CD8-positive, alpha-beta memory T cell (primary cell): ENCODE results near the gene RBM20. TPM values are rescaled to one million over a fixed set of nuclear protein-coding genes. Genes with fewer than 3 reads are reported as not detected.

ENCODE experiments used
- CTCF ChIA-PET: fragments of 350-600 bp; sonication (Branson Sonifier 250); formaldehyde crosslinking; loops from one replicate; lab custom pipeline; 2021; ENCODE audit warnings: antibody characterized with exemption; lab: Charles Lee
- POLR2A ChIA-PET: fragments of 350-600 bp; sonication (Branson Sonifier 250); formaldehyde crosslinking; loops from one replicate; lab custom pipeline; 2021; ENCODE audit warnings: antibody characterized with exemption; lab: Charles Lee
- DNase-seq, 5 donors: peaks; one replicate each; pipeline versions ENCODE4 v3.0.0 to v3.0.0-alpha.2; 2020 to 2022; ENCODE audit warnings: mixed read lengths in 1 of 5
- H3K27ac ChIP-seq: one replicate; pipeline ENCODE4 v1.7.0; 2013; ENCODE audit warnings: low read depth, mild to moderate bottlenecking, low read length, moderate library complexity
- H3K27me3 ChIP-seq: 2 replicates; pipeline ENCODE4 v1.7.0; 2013; ENCODE audit warnings: low read length, mild to moderate bottlenecking; ENCODE audit not compliant: insufficient read depth, poor library complexity, severe bottlenecking
- H3K36me3 ChIP-seq: 2 replicates; pipeline ENCODE4 v1.7.0; 2013; ENCODE audit warnings: mild to moderate bottlenecking, low read length, moderate library complexity; ENCODE audit not compliant: insufficient read depth
- H3K4me1 ChIP-seq: 2 replicates; pipeline ENCODE4 v1.7.0; 2013; ENCODE audit warnings: mild to moderate bottlenecking, low read length, moderate library complexity; ENCODE audit not compliant: insufficient read depth
- H3K4me3 ChIP-seq: 2 replicates; pipeline ENCODE4 v1.7.0; 2013; ENCODE audit warnings: mild to moderate bottlenecking, low read length
- H3K9me3 ChIP-seq: 2 replicates; pipeline ENCODE4 v1.7.0; 2013; ENCODE audit warnings: mild to moderate bottlenecking, low read length
- H3K27ac Mint-ChIP-seq, 8 donors: one replicate each; pipeline ENCODE4 v1.8.0; 2020 to 2021; ENCODE audit warnings: mixed read lengths in 8 of 8, mild to moderate bottlenecking in 6 of 8, inconsistent platforms in 3 of 8, moderate library complexity in 3 of 8
- H3K27me3 Mint-ChIP-seq, 2 donors: one replicate each; pipeline ENCODE4 v1.8.0; 2020 to 2021; ENCODE audit warnings: mixed read lengths in 2 of 2, mild to moderate bottlenecking in 1 of 2, moderate library complexity in 1 of 2
- H3K36me3 Mint-ChIP-seq, 3 donors: one replicate each; pipeline ENCODE4 v1.8.0; 2020 to 2021; ENCODE audit warnings: mixed read lengths in 3 of 3, inconsistent platforms in 1 of 3, mild to moderate bottlenecking in 1 of 3
- H3K4me1 Mint-ChIP-seq, 3 donors: one replicate each; pipeline ENCODE4 v1.8.0; 2020 to 2021; ENCODE audit warnings: mixed read lengths in 3 of 3, inconsistent platforms in 1 of 3, mild to moderate bottlenecking in 1 of 3
- H3K4me3 Mint-ChIP-seq, 7 donors: one replicate each; pipeline ENCODE4 v1.8.0; 2020 to 2021; ENCODE audit warnings: mixed read lengths in 7 of 7, mild to moderate bottlenecking in 6 of 7, moderate library complexity in 4 of 7, inconsistent platforms in 2 of 7
- H3K9me3 Mint-ChIP-seq, 5 donors: one replicate each; pipeline ENCODE4 v1.8.0; 2020 to 2022; ENCODE audit warnings: mixed read lengths in 5 of 5, mild to moderate bottlenecking in 3 of 5, moderate library complexity in 2 of 5, inconsistent platforms in 1 of 5
- polyA plus RNA-seq: library from polyadenylated mRNA; unstranded; fragments of 300-500 nt; fragmentation: Illumina TruSeq; gene quantifications from one replicate; pipeline ENCODE4 v1.2.3, GENCODE V29; 2021
- total RNA-seq, 2 experiments: library from RNA; stranded (reverse); gene quantifications; one replicate each; pipeline ENCODE4 v1.2.3, GENCODE V29; 2021

Gene RBM20
- total and polyA plus RNA-seq, 3 experiments from 2014 or later, result 0.07 to 0.09 TPM; not detected in 1

GRCh38 chr10:110789604-110790433 is 145.7 kb downstream of the RBM20 start:
- Mint-ChIP-seq H3K9me3 (no peaks in the 10 kb centered on the region), H3K4me3 (no peak overlapping the region), H3K4me1 (no peaks in the 10 kb centered on the region), H3K27me3 (no peaks in the 10 kb centered on the region), H3K27ac (peak overlapping the region in 1 of 8 donors; percentile 29), H3K36me3 (no peaks in the 10 kb centered on the region)
- POLR2A ChIA-PET, result no interaction called here
- Histone ChIP-seq H3K9me3 (no peaks in the 10 kb centered on the region), H3K36me3 (no peaks in the 10 kb centered on the region), H3K27me3 (no peaks in the 10 kb centered on the region), H3K4me1 (no peaks in the 10 kb centered on the region), H3K27ac (no peak overlapping the region), H3K4me3 (no peak overlapping the region)
- no peak for DNase-seq
- CTCF ChIA-PET, result interaction anchor here (1.8 kb wide), 1 partner anchor 13 kb away, joined by 8 read pairs; no protein-coding TSS in a partner anchor

- Histone ChIP-seq H3K27me3 (no peaks in the 10 kb centered on the region), H3K27ac (no peak overlapping the region), H3K4me1 (no peaks in the 10 kb centered on the region), H3K4me3 (no peak overlapping the region), H3K36me3 (no peaks in the 10 kb centered on the region), H3K9me3 (no peaks in the 10 kb centered on the region)
- H3K4me3 Mint-ChIP-seq, result no peak overlapping the region
- no peaks in the 10 kb centered on the region for H3K27me3 Mint-ChIP-seq
- no peak for DNase-seq
- ChIA-PET POLR2A (no interaction called here), CTCF (interaction anchor here (1.8 kb wide), 1 partner anchor 12 kb away, joined by 8 read pairs; no protein-coding TSS in a partner anchor)
- no peaks in the 10 kb centered on the region for H3K36me3 Mint-ChIP-seq
- H3K9me3 Mint-ChIP-seq, result no peaks in the 10 kb centered on the region
- no peaks in the 10 kb centered on the region for H3K4me1 Mint-ChIP-seq
- H3K27ac Mint-ChIP-seq, result no peak overlapping the region
Observed at GRCh38 chr10:110790913-110791506, 146.9 kb downstream of the RBM20 start.

DNA sequence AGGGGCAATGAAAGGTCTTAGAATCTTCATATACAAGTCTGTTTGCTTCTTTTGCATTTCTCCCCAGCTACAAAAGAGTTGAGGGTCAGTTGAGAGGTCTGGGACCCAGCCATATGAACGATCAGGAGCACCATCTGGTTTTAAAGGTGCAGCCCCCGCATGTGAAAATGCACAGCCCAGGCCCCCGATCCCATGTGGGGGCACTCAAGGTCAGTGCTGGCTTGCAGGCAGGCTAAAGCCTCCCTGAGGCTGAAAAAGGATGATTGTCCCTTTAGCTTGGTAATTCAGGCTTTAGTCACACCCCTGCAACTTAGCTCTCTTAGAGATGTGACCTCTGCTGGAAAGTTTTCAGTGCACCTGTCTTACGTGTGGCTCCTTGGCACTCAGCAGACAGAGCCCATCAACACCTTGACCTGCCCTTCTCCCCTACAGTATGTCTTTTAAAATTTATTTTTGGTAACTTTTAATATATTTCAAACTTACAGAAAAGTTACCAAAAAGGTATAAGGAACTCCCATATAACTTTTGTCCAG is 147.5 kb downstream of the RBM20 start:
- no peak overlapping the region for H3K27ac Mint-ChIP-seq
- H3K27me3 ChIP-seq, result no peaks in the 10 kb centered on the region
- H3K36me3 ChIP-seq, result no peaks in the 10 kb centered on the region
- no peak overlapping the region for H3K27ac ChIP-seq
- no peak for DNase-seq
- no peaks in the 10 kb centered on the region for H3K36me3 Mint-ChIP-seq
- CTCF ChIA-PET, result interaction anchor here (1.8 kb wide), 1 partner anchor 12 kb away, joined by 8 read pairs; no protein-coding TSS in a partner anchor
- POLR2A ChIA-PET, result no interaction called here
- no peak overlapping the region for H3K4me3 ChIP-seq
- no peaks in the 10 kb centered on the region for H3K9me3 ChIP-seq
- no peaks in the 10 kb centered on the region for H3K9me3 Mint-ChIP-seq
- H3K4me1 Mint-ChIP-seq, result no peaks in the 10 kb centered on the region
- no peaks in the 10 kb centered on the region for H3K27me3 Mint-ChIP-seq
- H3K4me3 Mint-ChIP-seq, result no peak overlapping the region
- H3K4me1 ChIP-seq, result no peaks in the 10 kb centered on the region

- POLR2A ChIA-PET, result no interaction called here
Observed at GRCh38 chr10:110792476-110793125, 148.5 kb downstream of the RBM20 start.

GRCh38 chr10:110793128-110793812 is 149.1 kb downstream of the RBM20 start:
- no peaks in the 10 kb centered on the region for H3K4me1 Mint-ChIP-seq
- H3K4me3 ChIP-seq, result no peak overlapping the region
- no peaks in the 10 kb centered on the region for H3K36me3 Mint-ChIP-seq
- H3K9me3 ChIP-seq, result no peaks in the 10 kb centered on the region
- no peak overlapping the region for H3K4me3 Mint-ChIP-seq
- H3K4me1 ChIP-seq, result no peaks in the 10 kb centered on the region
- DNase-seq, result no peak
- ChIA-PET POLR2A (no interaction called here), CTCF (interaction anchor here (1.1 to 1.4 kb wide), 2 partner anchors 13 to 47 kb away, joined by 4 read pairs; no protein-coding TSS in a partner anchor)
- no peaks in the 10 kb centered on the region for H3K36me3 ChIP-seq
- no peaks in the 10 kb centered on the region for H3K27me3 Mint-ChIP-seq
- no peaks in the 10 kb centered on the region for H3K9me3 Mint-ChIP-seq
- no peaks in the 10 kb centered on the region for H3K27me3 ChIP-seq
- no peak overlapping the region for H3K27ac ChIP-seq
- H3K27ac Mint-ChIP-seq, result no peak overlapping the region

More at GRCh38 chr10:110792476-110793125, 148.5 kb downstream of the RBM20 start:
- no peaks in the 10 kb centered on the region for H3K4me1 Mint-ChIP-seq
- H3K36me3 Mint-ChIP-seq, result no peaks in the 10 kb centered on the region
- no peak overlapping the region for H3K27ac Mint-ChIP-seq
- H3K4me3 ChIP-seq, result no peak overlapping the region
- no peaks in the 10 kb centered on the region for H3K27me3 ChIP-seq
- no peaks in the 10 kb centered on the region for H3K9me3 Mint-ChIP-seq
- H3K27ac ChIP-seq, result no peak overlapping the region
- H3K4me1 ChIP-seq, result no peaks in the 10 kb centered on the region
- CTCF ChIA-PET, result interaction anchor here (1.4 kb wide), 1 partner anchor 46 kb away, joined by 4 read pairs; no protein-coding TSS in a partner anchor
- DNase-seq, result no peak
- H3K36me3 ChIP-seq, result no peaks in the 10 kb centered on the region
- no peak overlapping the region for H3K4me3 Mint-ChIP-seq
- H3K9me3 ChIP-seq, result no peaks in the 10 kb centered on the region
- no peaks in the 10 kb centered on the region for H3K27me3 Mint-ChIP-seq

DNA sequence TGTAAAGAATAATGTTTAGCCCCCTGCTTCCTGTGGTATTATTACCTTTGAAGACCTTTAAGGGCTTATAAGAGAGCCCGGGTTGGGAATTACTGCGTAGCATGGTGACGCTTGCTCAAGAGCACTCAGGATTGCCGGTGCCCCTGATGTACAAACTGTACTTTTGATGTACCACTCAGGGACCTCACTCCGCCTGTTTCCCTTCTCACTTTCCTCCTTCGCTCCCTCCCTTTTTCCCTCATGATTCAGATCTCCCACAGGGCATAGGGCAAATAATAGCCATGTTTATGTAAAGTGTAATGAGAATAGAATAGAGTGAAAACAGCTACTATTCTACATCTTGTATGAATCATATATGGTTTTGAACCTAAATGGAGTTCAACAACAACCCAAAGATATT is 149.8 kb downstream of the RBM20 start:
- H3K27me3 Mint-ChIP-seq, result no peaks in the 10 kb centered on the region
- Histone ChIP-seq H3K36me3 (no peaks in the 10 kb centered on the region), H3K27ac (no peak overlapping the region), H3K4me1 (no peaks in the 10 kb centered on the region), H3K27me3 (no peaks in the 10 kb centered on the region), H3K9me3 (no peaks in the 10 kb centered on the region), H3K4me3 (no peak overlapping the region)
- H3K4me1 Mint-ChIP-seq, result no peaks in the 10 kb centered on the region
- H3K9me3 Mint-ChIP-seq, result no peaks in the 10 kb centered on the region
- H3K27ac Mint-ChIP-seq, result no peak overlapping the region
- POLR2A ChIA-PET, result no interaction called here
- H3K4me3 Mint-ChIP-seq, result no peak overlapping the region
- no peak for DNase-seq
- no peaks in the 10 kb centered on the region for H3K36me3 Mint-ChIP-seq
- CTCF ChIA-PET, result interaction anchor here (1.1 to 1.8 kb wide), 2 partner anchors 13 to 100 kb away, joined by 4 to 6 read pairs; no protein-coding TSS in a partner anchor

DNA sequence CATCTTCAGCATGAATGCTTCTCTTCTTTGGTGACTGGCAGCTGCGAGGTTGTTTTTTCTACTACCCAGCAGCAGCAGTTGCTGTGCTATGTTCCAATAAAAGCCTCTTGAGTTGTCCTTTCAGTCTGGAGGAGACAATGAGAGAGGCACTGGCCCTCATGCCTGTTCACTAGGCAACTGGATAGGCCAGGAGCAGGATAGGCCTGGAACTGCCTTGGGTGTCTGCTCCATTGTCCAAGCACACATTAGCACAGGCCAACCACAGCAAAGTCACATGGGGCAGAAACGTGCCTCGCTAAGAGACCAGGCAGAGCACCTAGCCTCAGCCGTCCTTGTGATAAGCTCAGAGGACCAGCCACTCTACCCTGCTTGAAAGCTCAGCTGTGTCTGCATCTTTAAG is 150.7 kb downstream of the RBM20 start:
- Histone ChIP-seq H3K27me3 (no peaks in the 10 kb centered on the region), H3K4me1 (no peaks in the 10 kb centered on the region), H3K9me3 (no peaks in the 10 kb centered on the region), H3K27ac (no peak overlapping the region), H3K36me3 (no peaks in the 10 kb centered on the region), H3K4me3 (no peak overlapping the region)
- Mint-ChIP-seq H3K4me1 (no peaks in the 10 kb centered on the region), H3K27me3 (no peaks in the 10 kb centered on the region), H3K27ac (no peak overlapping the region), H3K4me3 (no peak overlapping the region), H3K9me3 (no peaks in the 10 kb centered on the region), H3K36me3 (no peaks in the 10 kb centered on the region)
- ChIA-PET CTCF (interaction anchor here (1.0 to 1.8 kb wide), 3 partner anchors 14 to 99 kb away, joined by 3 to 6 read pairs (median 4); no protein-coding TSS in a partner anchor), POLR2A (interaction anchor here (0.5 kb wide), 1 partner anchor 26 kb away, joined by 3 read pairs; no protein-coding TSS in a partner anchor)
- no peak for DNase-seq
